Measurements from ENCODE around the gene AP5B1.
"Not testable (repeated sequence)": the region's sequence is repeated elsewhere in the genome, so short reads cannot be mapped to it uniquely, and the experiment has no call there.

Gene AP5B1

GRCh38 chr11:65770951-65771567 lies 9.7 kb downstream of the AP5B1 start:
- no peak for DNase-seq (ENCODE audit: low read depth in 2 of 2, low spot score in 1 of 2)

- DNase-seq (ENCODE audit: low read depth in 2 of 2, low spot score in 1 of 2), result not testable (repeated sequence)
These were observed 13.0 kb downstream of the AP5B1 start for GRCh38 chr11:65767806-65768205.

GRCh38 chr11:65767406-65767805 lies 13.4 kb downstream of the AP5B1 start:
- DNase-seq (ENCODE audit: low read depth in 2 of 2, low spot score in 1 of 2), result no peak

GRCh38 chr11:65766535-65766934 lies 14.2 kb downstream of the AP5B1 start:
- no peak for DNase-seq (ENCODE audit: low read depth in 2 of 2, low spot score in 1 of 2)

- DNase-seq (ENCODE audit: low read depth in 2 of 2, low spot score in 1 of 2), result no peak
These were observed 16.3 kb downstream of the AP5B1 start for GRCh38 chr11:65764434-65764833.

GRCh38 chr11:65762816-65763215 lies 18.0 kb downstream of the AP5B1 start:
- not testable (repeated sequence) for DNase-seq (ENCODE audit: low read depth in 2 of 2, low spot score in 1 of 2)

- DNase-seq (ENCODE audit: low read depth in 2 of 2, low spot score in 1 of 2), result not testable (repeated sequence)
These were observed 18.6 kb downstream of the AP5B1 start for GRCh38 chr11:65762169-65762568.

- DNase-seq (ENCODE audit: low read depth in 2 of 2, low spot score in 1 of 2), result no peak
These were observed 35.7 kb downstream of the AP5B1 start for GRCh38 chr11:65745049-65745448.

GRCh38 chr11:65744699-65745042 lies 36.1 kb downstream of the AP5B1 start:
- no peak for DNase-seq (ENCODE audit: low read depth in 2 of 2, low spot score in 1 of 2)

- DNase-seq (ENCODE audit: low read depth in 2 of 2, low spot score in 1 of 2), result no peak
These were observed 36.6 kb downstream of the AP5B1 start for GRCh38 chr11:65744026-65744698.

- no peak for DNase-seq (ENCODE audit: low read depth in 2 of 2, low spot score in 1 of 2)
These were observed 37.1 kb downstream of the AP5B1 start for GRCh38 chr11:65743681-65744025.

- DNase-seq (ENCODE audit: low read depth in 2 of 2, low spot score in 1 of 2), result no peak
These were observed 38.4 kb downstream of the AP5B1 start for GRCh38 chr11:65742353-65742752.

GRCh38 chr11:65741185-65741584 lies 39.6 kb downstream of the AP5B1 start:
- no peak for DNase-seq (ENCODE audit: low read depth in 2 of 2, low spot score in 1 of 2)

- no peak for DNase-seq (ENCODE audit: low read depth in 2 of 2, low spot score in 1 of 2)
These were observed 41.8 kb downstream of the AP5B1 start for GRCh38 chr11:65739022-65739421.

GRCh38 chr11:65736810-65737209 lies 44.0 kb downstream of the AP5B1 start:
- no peak for DNase-seq (ENCODE audit: low read depth in 2 of 2, low spot score in 1 of 2)

- not testable (repeated sequence) for DNase-seq (ENCODE audit: low read depth in 2 of 2, low spot score in 1 of 2)
These were observed 45.7 kb downstream of the AP5B1 start for GRCh38 chr11:65735111-65735510.

- no peak for DNase-seq (ENCODE audit: low read depth in 2 of 2, low spot score in 1 of 2)
These were observed 50.3 kb downstream of the AP5B1 start for GRCh38 chr11:65730461-65730860.

GRCh38 chr11:65727865-65728264 lies 52.9 kb downstream of the AP5B1 start:
- DNase-seq (ENCODE audit: low read depth in 2 of 2, low spot score in 1 of 2), result no peak

GRCh38 chr11:65726660-65727059 lies 54.1 kb downstream of the AP5B1 start:
- no peak for DNase-seq (ENCODE audit: low read depth in 2 of 2, low spot score in 1 of 2)
